ENCODE data around the gene DNTT.
A peak's percentile ranks its signal among the peaks of the same experiment; 100 is the strongest.

Gene DNTT

DNA sequence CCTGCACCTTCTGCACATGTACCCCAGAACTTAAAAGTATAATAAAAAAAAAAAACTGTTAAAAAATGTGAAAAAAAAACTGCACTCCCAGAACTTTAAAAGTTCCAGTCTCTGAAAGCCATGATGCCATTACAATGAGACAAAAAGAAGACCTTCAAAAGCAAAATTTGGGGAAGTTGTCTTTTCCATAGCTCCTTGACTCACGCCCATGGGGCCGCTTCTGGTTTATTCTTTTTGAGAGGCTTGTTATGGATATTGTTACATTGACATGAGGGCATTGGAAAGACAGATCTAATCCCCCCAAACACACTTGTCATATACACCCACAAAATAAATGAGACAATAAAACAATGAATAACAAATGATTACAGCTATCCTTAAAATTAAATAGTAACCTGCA, 33.7 kb upstream of the DNTT start:
- H3K4me3 Mint-ChIP-seq, result no peak overlapping the region
- H3K27ac Mint-ChIP-seq, result no peak overlapping the region
- H3K9me3 Mint-ChIP-seq (ENCODE audit: low read depth), result no peaks in the 10 kb centered on the region
- H3K27me3 Mint-ChIP-seq, result peaks cover 5% of the 10 kb centered on the region
- H3K36me3 Mint-ChIP-seq, result peaks cover 2% of the 10 kb centered on the region
- no peaks in the 10 kb centered on the region for H3K4me1 Mint-ChIP-seq (ENCODE audit: low read depth)

- H3K36me3 Mint-ChIP-seq, result no peaks in the 10 kb centered on the region
- H3K27ac Mint-ChIP-seq, result no peak within 1 kb of the TSS
- no peak within 1 kb of the TSS for H3K4me3 Mint-ChIP-seq
- no peaks in the 10 kb centered on the region for H3K4me1 Mint-ChIP-seq (ENCODE audit: low read depth)
- peaks cover 3% of the 10 kb centered on the region for H3K27me3 Mint-ChIP-seq
- H3K9me3 Mint-ChIP-seq (ENCODE audit: low read depth), result no peaks in the 10 kb centered on the region
Measured at GRCh38 chr10:96271016-96271815, 33.0 kb upstream of the DNTT start, which contains the start of gene BLNK. Gene BLNK, minus strand, starts transcription at chr10:96271569. Its CDS starts 171 bp downstream, at chr10:96271398.

GRCh38 chr10:96272316-96273280, 31.6 kb upstream of the DNTT start:
- Mint-ChIP-seq H3K9me3 (ENCODE audit: low read depth) (no peaks in the 10 kb centered on the region), H3K36me3 (no peaks in the 10 kb centered on the region), H3K4me1 (ENCODE audit: low read depth) (no peaks in the 10 kb centered on the region), H3K27ac (no peak overlapping the region), H3K27me3 (peaks cover 4% of the 10 kb centered on the region), H3K4me3 (no peak overlapping the region)

- Mint-ChIP-seq H3K4me1 (ENCODE audit: low read depth) (no peaks in the 10 kb centered on the region), H3K36me3 (no peaks in the 10 kb centered on the region), H3K4me3 (no peak overlapping the region), H3K27ac (no peak overlapping the region), H3K9me3 (ENCODE audit: low read depth) (no peaks in the 10 kb centered on the region), H3K27me3 (peaks cover 6% of the 10 kb centered on the region)
Measured at GRCh38 chr10:96275685-96276418, 28.4 kb upstream of the DNTT start.

GRCh38 chr10:96276426-96276825, 27.8 kb upstream of the DNTT start:
- H3K27me3 Mint-ChIP-seq, result peaks cover 6% of the 10 kb centered on the region
- H3K36me3 Mint-ChIP-seq, result no peaks in the 10 kb centered on the region
- no peaks in the 10 kb centered on the region for H3K4me1 Mint-ChIP-seq (ENCODE audit: low read depth)
- no peak overlapping the region for H3K4me3 Mint-ChIP-seq
- H3K27ac Mint-ChIP-seq, result no peak overlapping the region
- H3K9me3 Mint-ChIP-seq (ENCODE audit: low read depth), result no peaks in the 10 kb centered on the region

DNA sequence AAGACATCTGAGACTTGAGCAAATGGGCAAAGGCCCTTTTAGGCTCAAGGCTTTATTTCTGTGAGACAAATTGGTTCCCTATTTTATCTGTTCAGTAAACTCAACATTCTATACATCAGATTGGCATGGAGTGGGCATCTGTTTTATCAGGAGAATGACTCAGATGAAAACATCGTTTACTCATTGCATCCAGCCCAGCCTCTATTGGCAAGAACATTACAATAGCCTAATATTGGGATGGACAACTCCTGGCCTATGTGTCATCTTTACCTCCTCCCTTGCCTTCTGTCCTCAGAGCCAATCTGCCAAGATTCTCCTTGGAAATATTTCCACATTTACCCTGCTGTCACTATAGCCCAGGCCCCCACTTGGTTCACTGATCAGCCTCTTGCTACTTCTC, 27.4 kb upstream of the DNTT start:
- Mint-ChIP-seq H3K4me3 (no peak overlapping the region), H3K4me1 (ENCODE audit: low read depth) (no peaks in the 10 kb centered on the region), H3K36me3 (no peaks in the 10 kb centered on the region), H3K27ac (no peak overlapping the region), H3K27me3 (peaks cover 6% of the 10 kb centered on the region), H3K9me3 (ENCODE audit: low read depth) (no peaks in the 10 kb centered on the region)

DNA sequence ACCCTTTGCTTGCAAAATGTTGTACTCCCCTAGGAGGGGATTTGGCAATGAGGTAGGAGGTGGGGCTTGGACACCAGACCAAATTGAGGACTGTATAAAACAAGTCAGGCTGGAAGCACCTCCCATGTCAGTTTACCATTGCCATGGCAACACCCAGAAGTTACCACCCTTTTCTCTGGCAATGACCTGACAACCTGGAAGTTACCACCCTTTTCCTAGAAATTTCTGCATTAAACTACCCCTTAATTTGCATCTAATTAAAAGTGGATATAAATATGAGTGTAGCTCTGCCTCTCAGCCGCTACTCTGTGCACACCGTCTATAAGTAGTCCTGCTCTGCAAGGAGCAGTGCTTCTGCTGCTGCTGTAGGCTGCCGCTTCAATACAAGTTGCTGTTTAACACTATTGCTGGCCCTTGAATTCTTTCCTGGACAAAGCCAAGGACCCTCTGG, 25.0 kb upstream of the DNTT start:
- Mint-ChIP-seq H3K4me1 (ENCODE audit: low read depth) (no peaks in the 10 kb centered on the region), H3K4me3 (no peak overlapping the region), H3K27ac (no peak overlapping the region), H3K27me3 (peaks cover 6% of the 10 kb centered on the region), H3K9me3 (ENCODE audit: low read depth) (no peaks in the 10 kb centered on the region), H3K36me3 (no peaks in the 10 kb centered on the region)

DNA sequence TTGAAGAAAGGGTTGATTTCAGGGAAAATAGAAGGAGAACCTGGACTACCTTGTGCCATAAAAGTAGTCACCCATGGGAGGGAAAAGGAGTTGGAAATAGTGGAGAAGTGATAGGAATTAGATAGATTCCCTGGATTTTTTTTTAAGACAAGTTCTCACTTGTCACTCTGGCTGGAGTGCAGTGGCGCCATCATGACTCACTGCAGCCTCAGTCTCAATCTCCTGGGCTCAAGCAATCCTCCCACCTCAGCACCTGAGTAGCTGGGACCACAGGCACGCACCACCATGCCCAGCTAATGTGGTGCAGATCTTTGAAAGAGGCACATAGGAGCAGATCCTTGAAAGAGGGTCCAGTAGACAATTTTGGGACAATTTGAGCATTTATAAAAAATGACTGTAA, 23.4 kb upstream of the DNTT start:
- Mint-ChIP-seq H3K4me3 (no peak overlapping the region), H3K4me1 (ENCODE audit: low read depth) (no peaks in the 10 kb centered on the region), H3K27me3 (peaks cover 6% of the 10 kb centered on the region), H3K9me3 (ENCODE audit: low read depth) (no peaks in the 10 kb centered on the region), H3K27ac (no peak overlapping the region), H3K36me3 (no peaks in the 10 kb centered on the region)

DNA sequence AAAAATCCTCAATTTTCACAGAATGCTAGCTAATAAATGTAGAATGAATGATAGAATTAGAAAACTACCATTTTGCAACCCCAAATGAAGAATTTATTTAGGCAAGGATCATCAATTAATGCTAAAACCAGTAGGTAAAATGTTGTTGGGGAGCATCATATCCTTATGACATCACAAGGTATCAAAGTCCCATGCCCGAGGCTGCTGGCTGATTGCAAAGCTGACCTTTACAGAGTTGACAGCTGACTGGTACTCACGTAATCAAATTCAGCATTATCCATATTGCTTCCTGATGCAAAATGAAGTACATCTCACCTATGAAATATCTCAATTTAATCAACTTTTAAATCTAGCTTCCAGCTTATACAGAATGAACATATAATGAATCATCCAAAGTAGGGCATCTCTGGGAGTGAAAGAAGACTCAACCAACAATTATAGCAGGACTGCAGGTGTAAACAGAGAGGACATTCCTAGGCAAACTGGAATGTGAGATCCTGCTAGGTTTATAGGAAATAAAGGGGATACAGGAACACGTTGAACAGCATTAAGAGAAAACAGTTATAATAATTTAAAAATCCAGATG, 22.7 kb upstream of the DNTT start:
- Mint-ChIP-seq H3K4me3 (no peak overlapping the region), H3K4me1 (ENCODE audit: low read depth) (no peaks in the 10 kb centered on the region)

DNA sequence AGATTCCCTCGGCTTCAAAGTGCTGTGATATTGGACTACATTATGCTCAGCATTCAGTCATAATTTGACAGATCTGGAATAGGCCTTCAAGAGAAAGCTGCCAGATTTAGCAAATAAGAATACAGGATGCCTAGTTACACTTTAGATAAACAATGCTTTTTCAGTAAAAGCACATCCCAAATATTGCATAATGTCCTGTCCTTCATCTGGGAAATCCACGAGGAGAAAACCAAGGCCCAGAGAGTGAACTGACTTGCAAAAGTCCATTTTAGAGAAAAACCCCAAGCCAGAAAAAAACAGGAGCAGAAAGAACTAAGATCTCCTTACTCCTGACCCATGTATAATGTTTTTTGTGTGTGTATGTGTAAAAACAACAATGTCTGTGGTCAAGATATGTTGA, 20.9 kb upstream of the DNTT start:
- Mint-ChIP-seq H3K9me3 (ENCODE audit: low read depth) (no peaks in the 10 kb centered on the region), H3K36me3 (no peaks in the 10 kb centered on the region), H3K27ac (no peak overlapping the region), H3K27me3 (peaks cover 2% of the 10 kb centered on the region), H3K4me1 (ENCODE audit: low read depth) (peaks cover 13% of the 10 kb centered on the region), H3K4me3 (no peak overlapping the region)

More for the DNA sequence above, 22.7 kb upstream of the DNTT start:
- no peaks in the 10 kb centered on the region for H3K9me3 Mint-ChIP-seq (ENCODE audit: low read depth)
- H3K36me3 Mint-ChIP-seq, result no peaks in the 10 kb centered on the region
- H3K27ac Mint-ChIP-seq, result no peak overlapping the region
- H3K27me3 Mint-ChIP-seq, result peaks cover 6% of the 10 kb centered on the region

DNA sequence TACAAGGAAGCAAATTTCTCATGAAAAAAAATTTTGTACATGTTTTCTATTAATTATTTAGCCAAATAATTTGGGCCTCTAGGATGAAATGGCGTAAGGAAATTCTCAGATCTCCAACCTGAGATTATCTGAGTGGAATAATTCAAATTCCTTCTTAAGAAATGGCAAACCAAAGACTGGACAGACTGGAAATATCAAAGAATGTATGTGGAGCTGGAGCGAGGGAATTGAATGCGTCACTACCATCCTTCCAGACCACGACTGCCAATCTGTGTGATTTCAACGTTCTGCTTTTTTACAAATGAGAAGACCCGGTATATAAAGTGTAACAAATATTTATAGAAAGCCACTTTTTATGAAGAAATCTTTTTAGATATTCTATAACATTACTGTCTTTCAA, 20.5 kb upstream of the DNTT start:
- peaks cover 2% of the 10 kb centered on the region for H3K27me3 Mint-ChIP-seq
- no peak overlapping the region for H3K27ac Mint-ChIP-seq
- H3K4me1 Mint-ChIP-seq (ENCODE audit: low read depth), result peaks cover 16% of the 10 kb centered on the region
- H3K9me3 Mint-ChIP-seq (ENCODE audit: low read depth), result no peaks in the 10 kb centered on the region
- H3K36me3 Mint-ChIP-seq, result no peaks in the 10 kb centered on the region
- H3K4me3 Mint-ChIP-seq, result no peak overlapping the region

- Mint-ChIP-seq H3K4me1 (ENCODE audit: low read depth) (peaks cover 16% of the 10 kb centered on the region), H3K27me3 (no peaks in the 10 kb centered on the region), H3K9me3 (ENCODE audit: low read depth) (no peaks in the 10 kb centered on the region), H3K36me3 (no peaks in the 10 kb centered on the region), H3K4me3 (no peak overlapping the region), H3K27ac (no peak overlapping the region)
Measured at GRCh38 chr10:96285331-96285752, 18.9 kb upstream of the DNTT start.

DNA sequence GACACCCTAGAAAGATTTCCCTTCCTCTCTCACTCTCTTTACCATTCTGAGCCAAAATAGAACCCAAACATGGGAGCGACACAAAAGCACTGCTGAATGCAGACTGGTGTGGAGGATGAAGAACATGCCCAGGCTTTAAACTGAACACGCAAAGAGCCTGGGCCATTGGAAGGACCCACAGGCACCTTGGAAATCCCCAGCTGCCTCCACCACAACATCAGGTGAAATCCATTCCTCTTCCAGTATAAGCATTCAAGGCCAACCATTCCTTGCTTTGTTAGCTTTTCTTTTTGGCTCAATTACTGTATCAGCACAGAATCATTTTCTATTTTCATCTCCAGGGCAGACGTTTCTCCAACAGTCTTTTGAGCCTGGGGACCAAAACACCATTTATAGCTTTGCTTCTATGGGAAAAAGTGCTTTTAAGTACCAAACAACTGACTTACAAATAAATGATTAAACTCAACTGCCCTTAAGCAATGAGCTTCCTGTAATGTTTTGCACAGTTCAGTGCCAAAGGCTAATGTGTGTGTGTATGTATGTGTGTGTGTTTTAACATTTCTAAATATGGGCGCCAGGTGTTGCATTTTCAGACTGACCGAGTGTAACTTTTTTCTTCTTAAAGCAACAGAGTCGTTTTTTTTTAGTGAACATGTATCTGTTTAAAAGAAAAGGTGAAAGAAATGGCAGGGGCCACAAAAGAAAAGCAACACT, 16.7 kb upstream of the DNTT start:
- H3K27me3 Mint-ChIP-seq, result no peaks in the 10 kb centered on the region
- no peaks in the 10 kb centered on the region for H3K36me3 Mint-ChIP-seq
- H3K9me3 Mint-ChIP-seq (ENCODE audit: low read depth), result no peaks in the 10 kb centered on the region
- H3K4me3 Mint-ChIP-seq, result peak overlapping the region; percentile 30
- H3K27ac Mint-ChIP-seq, result no peak overlapping the region
- peaks cover 16% of the 10 kb centered on the region for H3K4me1 Mint-ChIP-seq (ENCODE audit: low read depth)

DNA sequence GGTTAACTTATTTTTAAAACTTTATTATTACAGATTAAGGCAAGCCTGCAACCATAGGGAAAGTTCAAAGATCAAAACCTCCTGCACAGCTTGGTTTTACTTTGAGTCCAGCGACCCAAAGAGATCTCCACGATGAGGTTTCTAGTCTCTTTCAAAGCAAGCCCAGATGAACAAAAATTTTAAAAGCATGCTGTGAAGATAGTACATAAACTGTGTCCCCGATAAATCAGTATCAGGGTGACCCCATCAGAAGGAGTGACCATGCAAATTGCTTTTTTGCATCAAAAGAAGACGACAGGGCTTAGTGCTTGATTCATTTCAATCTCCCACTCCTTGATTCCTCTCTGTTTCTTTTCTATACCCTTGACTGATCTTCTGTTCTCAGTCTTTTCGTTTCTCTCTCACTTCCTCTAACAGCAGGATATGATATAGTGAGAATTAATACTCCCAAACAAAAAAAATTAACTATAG, 16.0 kb upstream of the DNTT start:
- peak overlapping the region; percentile 30 for H3K4me3 Mint-ChIP-seq
- H3K27ac Mint-ChIP-seq, result no peak overlapping the region

More for the DNA sequence above, 16.0 kb upstream of the DNTT start:
- Mint-ChIP-seq H3K27me3 (no peaks in the 10 kb centered on the region), H3K36me3 (no peaks in the 10 kb centered on the region), H3K4me1 (ENCODE audit: low read depth) (peaks cover 16% of the 10 kb centered on the region), H3K9me3 (ENCODE audit: low read depth) (no peaks in the 10 kb centered on the region)
